H1 (cell line): ENCODE results near the gene RFX3. TPM values are rescaled to one million over a fixed set of nuclear protein-coding genes. Genes with fewer than 3 reads are reported as not detected.

ENCODE experiments used
- CTCF ChIA-PET: fragments of 300-600 bp; sonication (Branson Sonifier 250); formaldehyde crosslinking; loops from one replicate; lab custom pipeline; 2021; ENCODE audit not compliant: partially characterized antibody; lab: Charles Lee
- POLR2A ChIA-PET: fragments of 300-600 bp; sonication (Branson Sonifier 250); formaldehyde crosslinking; loops from one replicate; lab custom pipeline; 2021; ENCODE audit warnings: inconsistent platforms; ENCODE audit not compliant: partially characterized antibody; lab: Charles Lee
- DNase-seq, 2 experiments: peaks; one replicate each; pipeline versions ENCODE4 v3.0.0 to v3.0.0-alpha.2; 2010 to 2022; ENCODE audit warnings: low spot score in 2 of 2, low read depth in 1 of 2, mixed read lengths in 1 of 2
- FAIRE-seq: peaks from 2 replicates; lab custom pipeline; 2011; peaks lifted over from hg19 to GRCh38; lab: Jason Lieb, UNC
- H2AFZ ChIP-seq: 2 replicates; pipeline ENCODE4 v1.8.1; 2012; ENCODE audit warnings: low read length, inconsistent platforms
- H2AK5ac ChIP-seq: 2 replicates; pipeline ENCODE4 v1.6.1; 2013; ENCODE audit warnings: low read depth, low read length
- H2BK120ac ChIP-seq: replicated peaks from 2 replicates; pipeline ENCODE3; 2013; ENCODE audit warnings: low read depth, low read length, inconsistent platforms
- H2BK12ac ChIP-seq: 2 replicates; pipeline ENCODE4 v1.6.1; 2013; ENCODE audit warnings: low read depth, low read length
- H2BK15ac ChIP-seq: 2 replicates; pipeline ENCODE4 v1.6.1; 2013; ENCODE audit warnings: low read length
- H2BK20ac ChIP-seq: 2 replicates; pipeline ENCODE4 v1.6.1; 2013; ENCODE audit warnings: low read length
- H2BK5ac ChIP-seq: 2 replicates; pipeline ENCODE4 v1.6.1; 2013; ENCODE audit warnings: low read depth, low read length
- H3K14ac ChIP-seq: 2 replicates; pipeline ENCODE4 v1.6.1; 2013; ENCODE audit warnings: inconsistent platforms; ENCODE audit not compliant: insufficient read length
- H3K18ac ChIP-seq: 2 replicates; pipeline ENCODE4 v1.6.1; 2013; ENCODE audit warnings: low read length; ENCODE audit errors: extremely low read depth
- H3K23ac ChIP-seq: 2 replicates; pipeline ENCODE4 v1.6.1; 2013; ENCODE audit warnings: inconsistent platforms; ENCODE audit not compliant: insufficient read length
- H3K23me2 ChIP-seq: 2 replicates; pipeline ENCODE4 v1.6.1; 2013; ENCODE audit warnings: low read depth, low read length
- H3K27ac ChIP-seq: 2 replicates; pipeline ENCODE4 v1.6.1; 2011; ENCODE audit warnings: low read depth, low read length, inconsistent platforms
- H3K27me3 ChIP-seq, 4 experiments: replicated peaks in 1 of 4; 1 replicate in 1 of 4; 2 replicates in 3 of 4; pipeline versions ENCODE4 v1.6.1 to v1.8.1; 2011 to 2013; ENCODE audit warnings: low read length in 3 of 4, mild to moderate bottlenecking in 3 of 4, inconsistent platforms in 2 of 4, mixed read lengths in 2 of 4, moderate library complexity in 1 of 4; ENCODE audit not compliant: control insufficient read depth in 3 of 4, insufficient read depth in 3 of 4; ENCODE audit errors: extremely low read depth in 1 of 4
- H3K36me3 ChIP-seq, 4 experiments: 2 replicates each; pipeline versions ENCODE4 v1.6.1 to v1.8.1; 2011 to 2013; ENCODE audit warnings: mild to moderate bottlenecking in 4 of 4, low read length in 3 of 4, moderate library complexity in 2 of 4, control low read depth in 1 of 4, inconsistent platforms in 1 of 4; ENCODE audit not compliant: insufficient read depth in 4 of 4, control insufficient read depth in 2 of 4
- H3K4ac ChIP-seq: replicated peaks from 2 replicates; pipeline ENCODE3; 2013; ENCODE audit warnings: low read length, low read depth, mixed read lengths, inconsistent platforms; ENCODE audit not compliant: insufficient read length
- H3K4me1 ChIP-seq, 4 experiments: replicated peaks in 1 of 4; 1 replicate in 1 of 4; 2 replicates in 3 of 4; pipeline versions ENCODE4 v1.6.1 to v1.8.1; 2011 to 2013; ENCODE audit warnings: low read length in 3 of 4, inconsistent platforms in 2 of 4, mixed read lengths in 1 of 4; ENCODE audit not compliant: insufficient read depth in 4 of 4, control insufficient read depth in 3 of 4
- H3K4me2 ChIP-seq, 2 experiments: 2 replicates each; pipeline versions ENCODE4 v1.6.1 to v1.8.1; 2011 to 2013; ENCODE audit warnings: low read depth in 2 of 2, low read length in 2 of 2, control low read depth in 1 of 2, inconsistent platforms in 1 of 2, mild to moderate bottlenecking in 1 of 2; ENCODE audit not compliant: insufficient read depth in 1 of 2
- H3K4me3 ChIP-seq, 4 experiments: fragments of 200-600, 300-600 bp in 1 of 4; sonication (generic), shearing (Covaris generic), sonication (Bioruptor Twin) in 1 of 4; 2 replicates each; pipeline versions ENCODE4 v1.5.1 to v1.8.1; 2011 to 2016; ENCODE audit warnings: low read length in 4 of 4, low read depth in 3 of 4, control low read depth in 2 of 4, inconsistent platforms in 2 of 4, mild to moderate bottlenecking in 2 of 4, mixed read lengths in 1 of 4, moderate library complexity in 1 of 4; ENCODE audit not compliant: insufficient read depth in 2 of 4; ENCODE audit errors: extremely low read depth in 1 of 4
- H3K56ac ChIP-seq: replicated peaks from 2 replicates; pipeline ENCODE3; 2013; ENCODE audit warnings: low read depth, mild to moderate bottlenecking, mixed read lengths, low read length, inconsistent platforms; ENCODE audit not compliant: insufficient read length
- H3K79me1 ChIP-seq: 2 replicates; pipeline ENCODE4 v1.6.1; 2013; ENCODE audit warnings: low read depth, low read length, control low read depth
- H3K79me2 ChIP-seq, 2 experiments: 2 replicates each; pipeline versions ENCODE4 v1.6.1 to v1.8.1; 2012 to 2013; ENCODE audit warnings: low read length in 2 of 2, mild to moderate bottlenecking in 2 of 2, inconsistent platforms in 1 of 2; ENCODE audit not compliant: insufficient read depth in 2 of 2, control insufficient read depth in 1 of 2
- H3K9ac ChIP-seq, 4 experiments: replicated peaks in 1 of 4; 1 replicate in 1 of 4; 2 replicates in 3 of 4; pipeline versions ENCODE4 v1.6.1 to v1.8.1; 2011 to 2013; ENCODE audit warnings: low read depth in 3 of 4, low read length in 3 of 4, control low read depth in 2 of 4, mild to moderate bottlenecking in 2 of 4, moderate library complexity in 2 of 4, inconsistent platforms in 1 of 4; ENCODE audit errors: extremely low read depth in 1 of 4
- H3K9me3 ChIP-seq, 2 experiments: 2 replicates each; pipeline versions ENCODE4 v1.6.1 to v1.8.1; 2012 to 2013; ENCODE audit warnings: mild to moderate bottlenecking in 2 of 2, moderate library complexity in 2 of 2, control low read depth in 1 of 2, inconsistent platforms in 1 of 2, low read depth in 1 of 2, low read length in 1 of 2, mixed read lengths in 1 of 2; ENCODE audit not compliant: insufficient read depth in 2 of 2
- H4K20me1 ChIP-seq, 2 experiments: replicated peaks in 1 of 2; 2 replicates each; pipeline versions ENCODE3 to v1.8.1; 2011 to 2013; ENCODE audit warnings: inconsistent platforms in 2 of 2, low read length in 2 of 2, mild to moderate bottlenecking in 1 of 2; ENCODE audit not compliant: insufficient read depth in 2 of 2, control insufficient read depth in 1 of 2
- H4K5ac ChIP-seq: 2 replicates; pipeline ENCODE4 v1.6.1; 2013; ENCODE audit warnings: low read length, low read depth, mixed read lengths, inconsistent platforms; ENCODE audit not compliant: insufficient read length
- H4K8ac ChIP-seq: 2 replicates; pipeline ENCODE4 v1.8.0; 2013; ENCODE audit warnings: mild to moderate bottlenecking, moderate library complexity, low read length, inconsistent platforms; ENCODE audit not compliant: insufficient read depth; ENCODE audit errors: extremely low read depth
- H4K91ac ChIP-seq: replicated peaks from 2 replicates; pipeline ENCODE3; 2013; ENCODE audit warnings: low read length, mixed read lengths, inconsistent platforms; ENCODE audit not compliant: insufficient read length
- MAFK ChIP-seq: IDR thresholded peaks from 2 replicates; pipeline ENCODE4 v1.6.1; 2012; ENCODE audit warnings: low read depth, mild to moderate bottlenecking, improper control_type of control experiment, low read length
- WGBS, 2 experiments: shearing (Covaris generic) in 1 of 2; methylation state at CpG; one replicate each; pipeline versions ENCODE4 v1.1.6 to v1.1.7; 2013 to 2015; ENCODE audit warnings: low lambda C conversion rate in 2 of 2, mixed read lengths in 2 of 2, inconsistent platforms in 1 of 2, low coverage in 1 of 2, missing lambda C conversion rate in 1 of 2; ENCODE audit not compliant: insufficient replicate concordance in 2 of 2, insufficient coverage in 1 of 2, insufficient read length in 1 of 2; ENCODE audit errors: extremely low coverage in 1 of 2, missing lambda C conversion rate in 1 of 2; 5-methylcytosine and 5-hydroxymethylcytosine counted together
- polyA plus RNA-seq, 7 experiments: library from polyadenylated mRNA; depleted of rRNA in 3 of 7; stranded (reverse) in 5 of 7; unstranded in 2 of 7; fragments of >200 nt in 5 of 7; fragments of 200-250 nt in 2 of 7; gene quantifications; 1 replicate in 5 of 7; 2 replicates in 1 of 7; 4 replicates in 1 of 7; pipeline versions ENCODE4 v1.2.1 to v1.2.3, GENCODE V29; 2011 to 2013; ENCODE audit warnings: missing spikeins in 2 of 7, mixed read lengths in 2 of 7
- total RNA-seq: library from RNA; stranded (reverse); fragmentation: NEBNext Ultra II Directional; extraction: Animal tissue kit (Norgen Biotek cat#: 25700); gene quantifications from 2 replicates; pipeline ENCODE4 v1.2.1, GENCODE V29; 2021

RFX3 gene
- total and polyA plus RNA-seq, 2 of the 8 experiments (the other 6 are each of a cell fraction or from before 2014, with no cell fraction given): 4.9 to 22.6 TPM

DNA sequence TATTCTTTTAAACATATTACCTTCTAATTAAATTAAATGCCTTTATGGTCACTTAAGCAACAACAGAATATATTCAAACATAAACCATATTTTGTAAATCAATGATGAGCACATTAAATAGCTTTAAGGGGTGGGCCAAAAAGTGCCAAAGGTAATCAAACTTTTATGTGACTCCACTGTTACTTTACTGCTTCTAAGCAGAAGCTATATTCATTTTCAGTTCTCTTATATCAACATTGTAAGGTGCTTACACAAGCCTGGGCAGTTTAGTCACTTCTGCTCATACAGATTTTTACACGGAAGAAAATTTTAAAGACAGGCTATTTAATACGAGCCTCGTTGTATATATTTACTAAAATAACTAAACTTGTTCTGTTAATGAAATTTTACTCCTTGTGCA, 29.9 kb downstream of the RFX3 start:
- Histone ChIP-seq H2AK5ac (no peak overlapping the region), H3K4ac (no peak overlapping the region), H2BK12ac (no peak overlapping the region), H2BK120ac (no peak overlapping the region), H2AFZ (no peak overlapping the region), H3K4me2 (no peak overlapping the region), H2BK15ac (no peak overlapping the region), H3K14ac (no peak overlapping the region), H4K5ac (no peak overlapping the region), H3K23me2 (no peaks in the 10 kb centered on the region), H3K4me3 (no peak overlapping the region), H2BK20ac (no peak overlapping the region), H3K27ac (no peak overlapping the region), H3K4me1 (peaks cover 0 to 6% (median 1%) of the 10 kb centered on the region in 4 experiments; a peak in 3 of 7 replicates), H4K8ac (no peak overlapping the region), H3K36me3 (no peaks in the 10 kb centered on the region), H3K9ac (no peak overlapping the region), H3K18ac (no peak overlapping the region), H3K9me3 (no peaks in the 10 kb centered on the region), H3K27me3 (no peaks in the 10 kb centered on the region), H4K91ac (no peak overlapping the region), H3K23ac (no peak overlapping the region), H3K79me1 (no peaks in the 10 kb centered on the region), H2BK5ac (no peak overlapping the region), H3K79me2 (peaks cover 0 to 40% of the 10 kb centered on the region in 2 experiments; a peak in 2 of 4 replicates), H4K20me1 (no peaks in the 10 kb centered on the region), H3K56ac (no peak overlapping the region)
- CTCF ChIA-PET: interaction anchor here (0.8 kb wide), 1 partner anchor 27 kb away, joined by 4 read pairs; no protein-coding TSS in a partner anchor
- POLR2A ChIA-PET: interaction anchor here (1.3 kb wide), 1 partner anchor 31 kb away, joined by 6 read pairs; no protein-coding TSS in a partner anchor
- 95% methylated on average over 3 of the region's 3 CpGs; no CpG with 5 or more reads in 1 of the 2 experiments for WGBS, 2 experiments
- FAIRE-seq: no peak
- no peak for DNase-seq
- no peak for TF ChIP-seq MAFK
